Glomerular endothelial cell (primary cell): Measurements from ENCODE around the gene HTR7. TPM values are rescaled to one million over a fixed set of nuclear protein-coding genes. Genes with fewer than 3 reads are reported as not detected.
"Not testable (repeated sequence)": the region's sequence is repeated elsewhere in the genome, so short reads cannot be mapped to it uniquely, and the experiment has no call there.

Experiments
- DNase-seq: peaks from one replicate; pipeline ENCODE4 v3.0.0-alpha.2; 2011; ENCODE audit warnings: low read depth, low spot score; ENCODE audit errors: extremely low read depth
- total RNA-seq: library from RNA; depleted of rRNA; stranded (reverse); fragments of >200 nt; gene quantifications from 2 replicates; pipeline ENCODE4 v1.2.3, GENCODE V29; 2015

Gene HTR7
- 0.29 and 0.58 TPM in 2 replicates for total RNA-seq

- DNase-seq, result no peak
Measured at GRCh38 chr10:90857635-90858460, at the start of gene HTR7. Gene HTR7 (minus strand): TSS chr10:90858039. CDS start chr10:90857671, 368 bp downstream.

GRCh38 chr10:90906596-90906995, 48.8 kb upstream of the HTR7 start:
- no peak for DNase-seq

GRCh38 chr10:90905925-90906324, 48.1 kb upstream of the HTR7 start:
- no peak for DNase-seq

GRCh38 chr10:90896916-90897315, 39.1 kb upstream of the HTR7 start:
- DNase-seq, result not testable (repeated sequence)

GRCh38 chr10:90893190-90893589, 35.4 kb upstream of the HTR7 start:
- no peak for DNase-seq

- no peak for DNase-seq
Measured at GRCh38 chr10:90890347-90890746, 32.5 kb upstream of the HTR7 start.

- DNase-seq, result no peak
Measured at GRCh38 chr10:90889636-90890035, 31.8 kb upstream of the HTR7 start.

- no peak for DNase-seq
Measured at GRCh38 chr10:90888387-90888786, 30.5 kb upstream of the HTR7 start.

GRCh38 chr10:90887555-90887954, 29.7 kb upstream of the HTR7 start:
- no peak for DNase-seq

GRCh38 chr10:90885176-90885575, 27.3 kb upstream of the HTR7 start:
- no peak for DNase-seq

GRCh38 chr10:90884431-90884830, 26.6 kb upstream of the HTR7 start:
- no peak for DNase-seq

GRCh38 chr10:90880059-90880719, 22.4 kb upstream of the HTR7 start:
- DNase-seq, result peak; percentile 52

GRCh38 chr10:90879062-90879461, 21.2 kb upstream of the HTR7 start:
- no peak for DNase-seq

GRCh38 chr10:90872648-90873020, 14.8 kb upstream of the HTR7 start:
- DNase-seq, result no peak

- no peak for DNase-seq
Measured at GRCh38 chr10:90871766-90872647, 14.2 kb upstream of the HTR7 start, which contains the start of gene RPP30. Gene RPP30 (plus strand): TSS chr10:90871974. CDS start chr10:90871987, 13 bp downstream.

- peak; percentile 87 for DNase-seq
Measured at GRCh38 chr10:90871279-90871765, 13.5 kb upstream of the HTR7 start.

- no peak for DNase-seq
Measured at GRCh38 chr10:90866050-90866598, 8.3 kb upstream of the HTR7 start.

GRCh38 chr10:90865401-90865800, 7.6 kb upstream of the HTR7 start:
- no peak for DNase-seq

GRCh38 chr10:90862908-90863514, 5.2 kb upstream of the HTR7 start:
- DNase-seq, result no peak

GRCh38 chr10:90860790-90861189, 3.0 kb upstream of the HTR7 start:
- no peak for DNase-seq
